ENCODE results near the gene GPATCH2L.

The GPATCH2L gene

DNA sequence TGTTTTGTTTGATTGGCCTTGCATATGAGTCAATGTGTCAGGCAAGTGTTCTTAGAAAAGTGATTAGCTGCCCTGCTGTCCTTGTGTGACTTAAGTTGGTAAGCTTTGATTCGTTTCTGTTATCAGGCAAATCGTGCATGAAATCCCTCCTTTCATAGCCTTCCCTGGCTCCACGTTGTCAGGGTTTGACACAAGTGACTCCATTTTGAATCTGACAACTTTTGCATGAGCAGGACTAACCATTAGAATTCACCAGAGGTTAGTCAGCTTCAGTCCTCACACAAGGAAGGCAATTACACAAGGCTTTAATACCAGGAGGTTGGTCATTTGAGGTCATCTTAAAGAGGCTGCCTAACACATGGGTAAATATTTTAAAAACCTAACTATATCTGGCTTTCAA, 68.2 kb downstream of the GPATCH2L start:
- no peak overlapping the region for H3K27ac ChIP-seq
- TF ChIP-seq, protein P1, sequence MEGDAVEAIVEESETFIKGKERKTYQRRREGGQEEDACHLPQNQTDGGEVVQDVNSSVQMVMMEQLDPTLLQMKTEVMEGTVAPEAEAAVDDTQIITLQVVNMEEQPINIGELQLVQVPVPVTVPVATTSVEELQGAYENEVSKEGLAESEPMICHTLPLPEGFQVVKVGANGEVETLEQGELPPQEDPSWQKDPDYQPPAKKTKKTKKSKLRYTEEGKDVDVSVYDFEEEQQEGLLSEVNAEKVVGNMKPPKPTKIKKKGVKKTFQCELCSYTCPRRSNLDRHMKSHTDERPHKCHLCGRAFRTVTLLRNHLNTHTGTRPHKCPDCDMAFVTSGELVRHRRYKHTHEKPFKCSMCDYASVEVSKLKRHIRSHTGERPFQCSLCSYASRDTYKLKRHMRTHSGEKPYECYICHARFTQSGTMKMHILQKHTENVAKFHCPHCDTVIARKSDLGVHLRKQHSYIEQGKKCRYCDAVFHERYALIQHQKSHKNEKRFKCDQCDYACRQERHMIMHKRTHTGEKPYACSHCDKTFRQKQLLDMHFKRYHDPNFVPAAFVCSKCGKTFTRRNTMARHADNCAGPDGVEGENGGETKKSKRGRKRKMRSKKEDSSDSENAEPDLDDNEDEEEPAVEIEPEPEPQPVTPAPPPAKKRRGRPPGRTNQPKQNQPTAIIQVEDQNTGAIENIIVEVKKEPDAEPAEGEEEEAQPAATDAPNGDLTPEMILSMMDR (conservative IDR thresholded peaks at IDR 0.05), result no peak
- no peak for TF ChIP-seq ZFX (IDR thresholded peaks at IDR 0.05)

DNA sequence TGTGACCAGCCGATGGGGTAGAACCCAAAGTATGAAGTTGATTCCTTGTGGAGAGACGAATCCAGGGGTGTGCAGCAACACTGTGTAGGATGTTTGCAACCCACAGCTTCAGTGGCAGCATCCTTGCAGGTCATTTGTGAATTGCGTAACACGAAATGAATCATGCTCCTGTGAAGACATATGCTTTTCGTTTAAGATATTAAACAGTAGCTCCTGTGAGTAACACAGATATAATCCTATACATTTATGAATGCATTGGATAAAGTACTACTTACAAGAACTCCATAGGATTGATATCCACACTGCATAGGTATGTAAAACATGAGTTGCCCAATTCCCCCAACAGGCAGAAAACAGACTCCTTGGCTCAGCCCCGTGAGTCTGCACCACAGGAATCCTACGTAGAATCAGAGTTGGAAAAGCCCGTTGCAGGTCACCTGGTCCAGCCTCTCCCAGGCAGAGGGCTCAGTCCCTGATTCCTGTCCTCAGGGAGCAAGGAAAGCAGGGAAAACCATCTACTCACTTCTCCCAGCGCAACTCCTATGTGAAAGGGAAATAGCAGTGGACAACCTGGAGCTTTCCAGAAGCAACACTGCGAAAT, 75.8 kb downstream of the GPATCH2L start:
- H3K27ac ChIP-seq, result no peak overlapping the region
- TF ChIP-seq, protein P1 (conservative IDR thresholded peaks at IDR 0.05), result no peak
- no peak for TF ChIP-seq ZFX (IDR thresholded peaks at IDR 0.05)

DNA sequence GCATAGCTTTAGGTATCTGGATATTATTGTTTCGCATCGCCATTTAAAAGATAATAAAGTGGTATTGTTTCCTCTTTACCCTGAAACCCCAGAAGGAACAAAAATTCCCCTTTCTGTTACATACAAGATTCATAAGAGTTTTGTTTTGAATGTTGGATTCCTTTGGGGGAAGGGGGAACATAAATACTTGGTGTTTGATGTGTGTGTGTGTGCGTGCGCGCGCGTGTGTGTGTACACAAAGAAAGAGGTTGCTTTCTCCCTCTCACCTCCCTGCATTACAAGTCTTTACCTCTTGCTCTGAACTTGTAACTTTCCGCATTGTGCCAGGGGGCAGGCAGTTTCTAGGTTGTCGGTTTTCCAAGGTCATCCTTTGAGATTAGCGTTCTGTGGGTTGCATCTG, 76.4 kb downstream of the GPATCH2L start:
- no peak overlapping the region for H3K27ac ChIP-seq
- TF ChIP-seq ZFX (IDR thresholded peaks at IDR 0.05), result no peak
- TF ChIP-seq, protein P1 (conservative IDR thresholded peaks at IDR 0.05), result no peak

DNA sequence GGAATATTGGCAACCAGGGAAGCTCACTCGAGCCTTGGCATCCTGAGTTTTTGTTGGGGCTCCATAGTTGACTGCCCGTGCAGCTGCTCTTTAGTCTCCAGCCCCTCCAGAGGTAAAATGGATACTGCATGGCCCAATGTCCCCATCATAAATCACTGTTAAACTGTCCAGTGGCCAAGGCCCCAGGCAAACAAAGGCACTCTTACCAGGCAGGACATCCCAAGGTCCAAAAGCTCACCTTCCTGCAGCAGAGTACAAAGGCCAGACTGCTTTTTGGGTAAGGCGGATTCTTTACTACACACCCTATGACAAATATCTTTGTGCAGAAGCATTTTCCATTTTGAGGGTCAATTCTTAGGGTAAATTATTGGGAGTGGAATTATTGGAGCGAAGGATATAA, 81.1 kb downstream of the GPATCH2L start:
- H3K27ac ChIP-seq, result no peak overlapping the region
- no peak for TF ChIP-seq ZFX (IDR thresholded peaks at IDR 0.05)
- TF ChIP-seq, protein P1 (conservative IDR thresholded peaks at IDR 0.05), result no peak

DNA sequence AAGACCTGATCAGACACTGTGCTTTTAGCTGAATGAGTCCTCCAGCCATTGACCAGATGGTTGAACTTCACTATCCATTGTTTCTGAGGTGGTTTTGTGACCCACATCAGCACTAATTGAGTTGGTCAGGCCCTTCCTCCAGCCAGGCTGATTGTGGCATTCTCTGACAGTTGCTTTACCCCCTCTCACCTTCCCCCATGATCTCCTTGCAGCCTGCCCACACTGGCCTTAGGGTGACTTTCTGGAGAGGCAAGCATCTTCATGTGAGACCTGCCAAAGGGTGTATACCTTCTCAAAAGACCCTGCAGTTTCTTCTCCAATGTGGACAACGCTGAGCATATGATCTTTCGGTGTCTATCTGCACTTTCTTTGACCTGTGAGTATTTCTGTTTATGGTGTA, 83.9 kb downstream of the GPATCH2L start:
- TF ChIP-seq ZFX (IDR thresholded peaks at IDR 0.05), result no peak
- TF ChIP-seq, protein P1 (conservative IDR thresholded peaks at IDR 0.05), result no peak
- H3K27ac ChIP-seq, result no peak overlapping the region

DNA sequence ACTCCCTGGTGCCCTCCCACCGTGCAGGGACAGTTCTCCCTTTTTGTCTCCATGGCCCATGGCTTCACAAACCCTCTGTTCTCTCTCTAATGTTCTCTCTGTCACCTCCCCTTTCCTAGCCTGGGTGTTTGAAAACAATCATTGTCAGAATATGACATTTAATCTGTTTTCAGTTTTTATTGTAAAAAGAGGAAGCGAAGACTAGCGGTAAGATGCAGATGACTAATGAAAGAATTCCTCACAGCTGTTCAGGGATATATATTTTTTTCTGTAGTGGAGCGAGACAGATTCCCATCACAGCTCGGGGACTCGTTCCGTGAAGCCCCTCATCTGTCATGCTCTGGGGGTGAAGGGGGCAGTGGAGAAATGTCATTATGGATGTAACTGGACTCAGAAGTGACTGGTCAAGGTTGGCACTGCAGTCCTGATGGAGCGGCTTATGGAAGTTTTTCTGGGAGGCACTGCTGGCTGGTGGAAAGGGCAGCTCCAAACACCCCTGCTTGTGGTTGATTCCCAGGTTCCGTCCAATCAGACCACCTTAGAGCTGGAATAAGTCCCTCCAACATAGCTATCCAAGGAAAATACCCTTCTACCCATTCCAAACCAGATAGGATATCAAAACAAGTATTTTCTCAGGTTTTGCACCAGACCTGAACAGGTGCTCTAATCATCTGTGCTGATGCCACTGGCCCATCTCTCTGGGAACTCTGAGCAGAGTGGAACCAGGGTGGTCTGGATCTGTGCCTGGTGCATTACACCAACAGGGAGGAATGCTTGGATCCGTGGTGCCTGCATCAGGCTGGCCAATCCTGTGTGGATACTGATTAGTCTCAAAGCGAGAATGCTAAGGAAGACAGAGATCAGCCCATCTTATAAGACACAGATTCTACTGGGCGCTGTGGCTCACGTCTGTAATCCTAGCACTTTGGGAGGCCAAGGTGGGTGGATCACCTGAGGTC, 84.7 kb downstream of the GPATCH2L start:
- TF ChIP-seq, protein P1 (conservative IDR thresholded peaks at IDR 0.05), result no peak
- TF ChIP-seq ZFX (IDR thresholded peaks at IDR 0.05), result no peak

DNA sequence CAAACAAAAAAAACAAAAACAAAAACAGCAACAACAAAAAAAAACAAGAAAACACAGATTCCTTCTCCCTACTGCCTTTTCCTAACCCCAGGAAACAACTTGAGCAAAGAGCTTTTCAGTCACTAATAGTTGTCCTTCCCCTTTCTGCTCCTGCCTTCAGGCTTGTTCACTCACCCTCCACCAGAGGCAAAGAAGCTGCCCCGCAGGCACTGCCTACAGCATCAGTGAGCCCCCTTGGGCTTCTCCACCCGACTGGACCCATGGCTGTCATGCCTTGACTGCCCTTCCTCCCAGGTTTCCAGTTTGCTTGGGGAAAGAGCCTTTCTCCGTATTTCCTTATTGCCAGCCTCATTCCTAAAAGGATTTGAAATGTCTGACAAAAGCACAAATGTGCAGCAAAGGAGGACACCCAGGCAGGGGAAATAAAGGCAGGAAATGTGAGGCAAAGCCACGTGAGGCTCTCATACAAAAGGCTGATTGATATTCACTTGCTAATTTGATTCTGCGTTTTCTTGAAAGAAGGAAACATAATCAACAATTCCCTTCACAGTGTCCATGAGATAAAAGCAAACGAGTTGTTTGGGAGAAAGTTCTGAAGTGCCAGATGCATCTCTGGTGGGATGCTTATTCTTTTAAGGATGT, 85.7 kb downstream of the GPATCH2L start:
- TF ChIP-seq, protein P1 (conservative IDR thresholded peaks at IDR 0.05), result no peak
- no peak for TF ChIP-seq ZFX (IDR thresholded peaks at IDR 0.05)
- H3K27ac ChIP-seq, result no peak overlapping the region

More for the DNA sequence above, 84.7 kb downstream of the GPATCH2L start:
- no peak overlapping the region for H3K27ac ChIP-seq
